ENCODE data around the gene SNAPIN.

DNA sequence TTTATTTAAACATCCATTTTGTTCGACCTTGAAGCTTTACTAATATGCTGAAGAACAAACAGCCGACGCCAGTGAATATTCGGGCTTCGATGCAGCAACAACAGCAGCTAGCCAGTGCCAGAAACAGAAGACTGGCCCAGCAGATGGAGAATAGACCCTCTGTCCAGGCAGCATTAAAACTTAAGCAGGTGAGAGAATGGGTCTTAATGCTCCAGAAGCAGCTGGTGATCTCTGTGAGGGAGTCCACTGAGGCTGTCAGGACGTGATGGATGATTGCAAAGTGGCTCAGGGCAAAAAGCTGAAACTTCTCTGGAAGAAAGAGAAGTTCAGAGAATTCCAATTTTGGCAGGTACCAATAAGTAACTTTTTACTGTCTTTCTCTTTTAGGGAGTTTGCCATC is 20.2 kb upstream of the SNAPIN start:
- no peak for TF ChIP-seq FOXM1 (IDR thresholded peaks at IDR 0.05; ENCODE audit: borderline replicate concordance)
- no peak for TF ChIP-seq FOXK2 (IDR thresholded peaks at IDR 0.05)
- TF ChIP-seq HDGF (IDR thresholded peaks at IDR 0.05; ENCODE audit: borderline replicate concordance) = no peak
- TF ChIP-seq SP1 (IDR thresholded peaks at IDR 0.05) = no peak
- no peak for TF ChIP-seq FOXA1 (IDR thresholded peaks at IDR 0.05)
- no peak for TF ChIP-seq BHLHE40 (IDR thresholded peaks at IDR 0.05; ENCODE audit: borderline replicate concordance)
- TF ChIP-seq ARNT (IDR thresholded peaks at IDR 0.05) = no peak
- no peak for TF ChIP-seq LEF1 (IDR thresholded peaks at IDR 0.05; ENCODE audit: borderline replicate concordance)
- no peak for TF ChIP-seq SUZ12 (IDR thresholded peaks at IDR 0.05)
- TF ChIP-seq TARDBP (IDR thresholded peaks at IDR 0.05) = no peak

All from HEK293T (cell line).